SU-DHL-6 (cell line): ENCODE results near the gene SERPINA1.
"Not testable (repeated sequence)": the region's sequence is repeated elsewhere in the genome, so short reads cannot be mapped to it uniquely, and the experiment has no call there.

ENCODE experiments used
- H2AFZ ChIP-seq: fragments of 200-600 bp; sonication (generic); 2 replicates; pipeline ENCODE4 v1.6.1; 2014; ENCODE audit warnings: low read depth, mild to moderate bottlenecking, moderate library complexity, mixed read lengths, antibody characterized with exemption, low read length; ENCODE audit not compliant: severe bottlenecking
- H3F3A ChIP-seq: fragments of 200-600 bp; shearing (Covaris generic); 2 replicates; pipeline ENCODE4 v1.6.0; 2016; ENCODE audit warnings: antibody characterized with exemption, mild to moderate bottlenecking; ENCODE audit not compliant: insufficient read depth
- H3K27ac ChIP-seq: fragments of 200-600 bp; sonication (generic); 2 replicates; pipeline ENCODE4 v1.5.1; 2016; ENCODE audit warnings: low read depth, mild to moderate bottlenecking, low read length, moderate library complexity, mixed read lengths
- H3K27me3 ChIP-seq: fragments of 200-600 bp; sonication (generic), shearing (Covaris generic); 2 replicates; pipeline ENCODE4 v1.6.0; 2014; ENCODE audit warnings: mild to moderate bottlenecking, low read length
- H3K36me3 ChIP-seq: fragments of 200-600 bp; sonication (generic); 2 replicates; pipeline ENCODE4 v1.6.1; 2014; ENCODE audit warnings: mild to moderate bottlenecking, low read length, mixed read lengths
- H3K4me2 ChIP-seq: fragments of 300-600, 200-600 bp; shearing (Covaris generic), sonication (generic); 2 replicates; pipeline ENCODE4 v1.6.0; 2014; ENCODE audit warnings: low read length, low read depth, mild to moderate bottlenecking; ENCODE audit not compliant: poor library complexity, severe bottlenecking
- H3K4me3 ChIP-seq: fragments of 200-600 bp; sonication (generic); 2 replicates; pipeline ENCODE4 v1.5.1; 2014; ENCODE audit warnings: antibody characterized with exemption, low read length, mild to moderate bottlenecking, mixed read lengths; ENCODE audit not compliant: insufficient read depth, poor library complexity, severe bottlenecking
- H3K79me2 ChIP-seq: fragments of 200-600 bp; sonication (generic); 2 replicates; pipeline ENCODE4 v1.6.1; 2014; ENCODE audit warnings: mild to moderate bottlenecking, low read length, moderate library complexity; ENCODE audit not compliant: insufficient read depth
- H3K9ac ChIP-seq: fragments of 200-600 bp; sonication (generic); 2 replicates; pipeline ENCODE4 v1.7.0; 2014; ENCODE audit warnings: mild to moderate bottlenecking, low read length
- H3K9me2 ChIP-seq: fragments of 200-600 bp; sonication (generic); replicated peaks from 2 replicates; pipeline ENCODE4 v1.6.1; 2014; ENCODE audit warnings: low read length; ENCODE audit not compliant: insufficient read depth
- H3K9me3 ChIP-seq: fragments of 200-600 bp; sonication (generic); 2 replicates; pipeline ENCODE4 v1.6.1; 2014; ENCODE audit warnings: low read length, mixed read lengths; ENCODE audit not compliant: insufficient read depth
- H4K20me1 ChIP-seq: fragments of 200-600 bp; sonication (generic); 2 replicates; pipeline ENCODE4 v1.6.1; 2014; ENCODE audit warnings: low read depth, mild to moderate bottlenecking, antibody characterized with exemption, low read length, moderate library complexity, mixed read lengths
- EZH2phosphoT487 ChIP-seq: fragments of 200-600 bp; sonication (generic), shearing (Covaris generic); conservative IDR thresholded peaks from 2 replicates; pipeline ENCODE4 v1.6.1; 2018; ENCODE audit warnings: mild to moderate bottlenecking, antibody characterized with exemption, low read length, moderate library complexity, mixed read lengths
- TF ChIP-seq, protein P1 (sequence below): fragments of 200-600 bp; sonication (generic); IDR thresholded peaks from one replicate; pipeline ENCODE4 v1.5.1; 2017; ENCODE audit warnings: antibody characterized with exemption, mild to moderate bottlenecking, low read length, moderate library complexity; ENCODE audit not compliant: insufficient read depth, poor library complexity, severe bottlenecking

Gene SERPINA1

DNA sequence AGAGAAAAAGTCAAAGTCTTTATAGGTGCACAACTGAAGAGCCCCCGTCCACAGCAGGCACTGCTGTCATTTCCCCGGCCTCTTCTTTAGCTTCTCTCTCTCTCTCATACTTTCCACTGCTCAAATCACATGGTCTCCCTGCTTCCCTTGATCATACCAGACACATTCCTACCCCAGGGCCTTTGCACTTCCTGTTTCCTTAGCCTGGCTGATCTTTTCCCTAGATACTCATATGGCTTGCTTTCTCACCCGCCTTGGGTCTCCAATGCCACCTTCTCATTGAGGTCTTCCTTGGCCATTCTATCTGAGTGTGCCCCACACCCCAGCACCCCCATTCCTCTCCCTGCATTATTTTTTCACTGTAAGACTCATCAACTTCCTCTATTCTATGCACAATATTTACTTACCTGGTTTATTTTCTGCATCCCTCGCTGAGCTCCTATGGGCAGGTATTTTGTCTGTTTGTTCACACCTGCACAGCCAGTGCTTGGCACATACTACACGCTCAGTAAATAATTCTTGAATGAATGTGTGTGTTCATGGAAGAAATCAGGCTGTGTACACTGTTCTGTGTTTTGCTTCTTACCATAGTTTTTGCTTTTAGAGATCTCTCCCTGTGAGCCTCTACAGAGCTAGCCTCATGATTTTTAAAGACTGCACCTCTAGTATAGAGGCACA is 31.9 kb downstream of the SERPINA1 start:
- no peak overlapping the region for H3K27ac ChIP-seq
- H2AFZ ChIP-seq = no peak overlapping the region
- TF ChIP-seq EZH2phosphoT487 = no peak
- TF ChIP-seq, protein P1, sequence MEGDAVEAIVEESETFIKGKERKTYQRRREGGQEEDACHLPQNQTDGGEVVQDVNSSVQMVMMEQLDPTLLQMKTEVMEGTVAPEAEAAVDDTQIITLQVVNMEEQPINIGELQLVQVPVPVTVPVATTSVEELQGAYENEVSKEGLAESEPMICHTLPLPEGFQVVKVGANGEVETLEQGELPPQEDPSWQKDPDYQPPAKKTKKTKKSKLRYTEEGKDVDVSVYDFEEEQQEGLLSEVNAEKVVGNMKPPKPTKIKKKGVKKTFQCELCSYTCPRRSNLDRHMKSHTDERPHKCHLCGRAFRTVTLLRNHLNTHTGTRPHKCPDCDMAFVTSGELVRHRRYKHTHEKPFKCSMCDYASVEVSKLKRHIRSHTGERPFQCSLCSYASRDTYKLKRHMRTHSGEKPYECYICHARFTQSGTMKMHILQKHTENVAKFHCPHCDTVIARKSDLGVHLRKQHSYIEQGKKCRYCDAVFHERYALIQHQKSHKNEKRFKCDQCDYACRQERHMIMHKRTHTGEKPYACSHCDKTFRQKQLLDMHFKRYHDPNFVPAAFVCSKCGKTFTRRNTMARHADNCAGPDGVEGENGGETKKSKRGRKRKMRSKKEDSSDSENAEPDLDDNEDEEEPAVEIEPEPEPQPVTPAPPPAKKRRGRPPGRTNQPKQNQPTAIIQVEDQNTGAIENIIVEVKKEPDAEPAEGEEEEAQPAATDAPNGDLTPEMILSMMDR = no peak
- no peaks in the 10 kb centered on the region for H3K9me3 ChIP-seq
- H3K4me3 ChIP-seq = no peak overlapping the region
- no peaks in the 10 kb centered on the region for H3K36me3 ChIP-seq
- no peaks in the 10 kb centered on the region for H3K79me2 ChIP-seq
- no peaks in the 10 kb centered on the region for H3K9me2 ChIP-seq
- H4K20me1 ChIP-seq = no peaks in the 10 kb centered on the region
- no peaks in the 10 kb centered on the region for H3F3A ChIP-seq
- H3K9ac ChIP-seq = no peak overlapping the region
- H3K4me2 ChIP-seq = no peak overlapping the region
- no peaks in the 10 kb centered on the region for H3K27me3 ChIP-seq

GRCh38 chr14:94355191-94355794 is 33.1 kb downstream of the SERPINA1 start:
- TF ChIP-seq EZH2phosphoT487 = no peak
- TF ChIP-seq, protein P1 = no peak
- H3F3A ChIP-seq = no peaks in the 10 kb centered on the region
- no peaks in the 10 kb centered on the region for H4K20me1 ChIP-seq
- H3K36me3 ChIP-seq = no peaks in the 10 kb centered on the region
- no peak overlapping the region for H3K27ac ChIP-seq
- H3K27me3 ChIP-seq = no peaks in the 10 kb centered on the region
- no peaks in the 10 kb centered on the region for H3K9me3 ChIP-seq
- H3K9ac ChIP-seq = no peak overlapping the region
- no peak overlapping the region for H3K4me2 ChIP-seq
- no peak overlapping the region for H2AFZ ChIP-seq
- no peak overlapping the region for H3K4me3 ChIP-seq
- H3K9me2 ChIP-seq = no peaks in the 10 kb centered on the region
- H3K79me2 ChIP-seq = no peaks in the 10 kb centered on the region

GRCh38 chr14:94354638-94355185 is 33.7 kb downstream of the SERPINA1 start:
- H3K36me3 ChIP-seq = no peaks in the 10 kb centered on the region
- H3K4me3 ChIP-seq = no peak overlapping the region
- no peaks in the 10 kb centered on the region for H3K9me2 ChIP-seq
- H3K79me2 ChIP-seq = no peaks in the 10 kb centered on the region
- H3K9me3 ChIP-seq = no peaks in the 10 kb centered on the region
- no peak overlapping the region for H3K4me2 ChIP-seq
- TF ChIP-seq, protein P1 = no peak
- no peak for TF ChIP-seq EZH2phosphoT487
- no peaks in the 10 kb centered on the region for H4K20me1 ChIP-seq
- no peaks in the 10 kb centered on the region for H3K27me3 ChIP-seq
- no peak overlapping the region for H2AFZ ChIP-seq
- H3F3A ChIP-seq = no peaks in the 10 kb centered on the region
- no peak overlapping the region for H3K9ac ChIP-seq
- H3K27ac ChIP-seq = no peak overlapping the region

GRCh38 chr14:94354190-94354589 is 34.2 kb downstream of the SERPINA1 start:
- H3K9ac ChIP-seq, H3K4me2 ChIP-seq, H3K79me2 ChIP-seq, H3K36me3 ChIP-seq, H3K27me3 ChIP-seq, H4K20me1 ChIP-seq, H3K9me3 ChIP-seq, H2AFZ ChIP-seq, H3F3A ChIP-seq, H3K27ac ChIP-seq, H3K4me3 ChIP-seq, H3K9me2 ChIP-seq: not testable (repeated sequence)
